SK-N-SH (cell line): Measurements from ENCODE around the gene RLBP1. TPM values are rescaled to one million over a fixed set of nuclear protein-coding genes. Genes with fewer than 3 reads are reported as not detected.
"Not testable (repeated sequence)": the region's sequence is repeated elsewhere in the genome, so short reads cannot be mapped to it uniquely, and the experiment has no call there.

Source experiments
- CTCF ChIA-PET: fragments of 300-600, 350-600 bp; formaldehyde crosslinking; extraction: SDS; loops from one replicate; lab custom pipeline; 2021; lab: Yijun Ruan, JAX
- POLR2A ChIA-PET: fragments of 350-600 bp; sonication (Branson Sonifier 250); formaldehyde crosslinking; extraction: SDS; loops from one replicate; lab custom pipeline; 2020; ENCODE audit warnings: antibody characterized with exemption, inconsistent platforms; lab: Yijun Ruan, JAX
- DNase-seq: peaks from one replicate; pipeline ENCODE4 v3.0.0; 2012
- H2AFZ ChIP-seq: fragments of 200-600 bp; sonication (generic); 2 replicates; pipeline ENCODE4 v1.8.1; 2016; ENCODE audit warnings: antibody characterized with exemption, mild to moderate bottlenecking, low read depth
- H3F3A ChIP-seq: fragments of 200-600 bp; sonication (generic); replicated peaks from 2 replicates; pipeline ENCODE3; 2016; ENCODE audit warnings: antibody characterized with exemption, mild to moderate bottlenecking; ENCODE audit not compliant: insufficient read depth
- H3K27ac ChIP-seq, 2 experiments: fragments of 200-500 bp in 1 of 2; fragments of 200-600 bp in 1 of 2; sonication (Bioruptor generic) in 1 of 2; sonication (generic), shearing (Covaris generic) in 1 of 2; 2 replicates each; pipeline versions ENCODE4 v1.5.1 to v1.6.1; 2014 to 2016; ENCODE audit warnings: low read depth in 2 of 2, inconsistent platforms in 1 of 2, low read length in 1 of 2, mild to moderate bottlenecking in 1 of 2, mixed read lengths in 1 of 2
- H3K27me3 ChIP-seq: fragments of 200-600 bp; sonication (generic), shearing (Covaris generic); 2 replicates; pipeline ENCODE4 v1.6.1; 2016; ENCODE audit warnings: mixed run types; ENCODE audit not compliant: insufficient read depth
- H3K36me3 ChIP-seq, 2 experiments: fragments of 200-500 bp in 1 of 2; fragments of 200-600 bp in 1 of 2; sonication (Bioruptor generic) in 1 of 2; sonication (generic) in 1 of 2; replicated peaks in 1 of 2; 2 replicates each; pipeline versions ENCODE3 to v1.5.1; 2014 to 2016; ENCODE audit warnings: low read length in 1 of 2, mild to moderate bottlenecking in 1 of 2; ENCODE audit not compliant: insufficient read depth in 2 of 2, control insufficient read depth in 1 of 2
- H3K4me1 ChIP-seq, 2 experiments: fragments of 200-500 bp in 1 of 2; fragments of 200-600 bp in 1 of 2; sonication (Bioruptor generic) in 1 of 2; sonication (generic), shearing (Covaris generic) in 1 of 2; 2 replicates each; pipeline versions ENCODE4 v1.5.1 to v1.6.1; 2014 to 2016; ENCODE audit warnings: low read depth in 1 of 2, low read length in 1 of 2, mixed run types in 1 of 2; ENCODE audit not compliant: insufficient read depth in 2 of 2, control insufficient read depth in 1 of 2
- H3K4me2 ChIP-seq: fragments of 200-600 bp; sonication (generic), shearing (Covaris generic); 2 replicates; pipeline ENCODE4 v1.6.1; 2017; ENCODE audit warnings: mixed run types
- H3K4me3 ChIP-seq, 2 experiments: fragments of 200-500 bp in 1 of 2; fragments of 200-600 bp in 1 of 2; sonication (Bioruptor generic) in 1 of 2; sonication (generic), shearing (Covaris generic) in 1 of 2; 2 replicates each; pipeline versions ENCODE4 v1.5.1 to v1.8.1; 2014 to 2016; ENCODE audit warnings: low read depth in 2 of 2, inconsistent platforms in 1 of 2, low read length in 1 of 2, mild to moderate bottlenecking in 1 of 2, mixed read lengths in 1 of 2, moderate library complexity in 1 of 2
- H3K79me2 ChIP-seq: fragments of 200-600 bp; sonication (generic); 2 replicates; pipeline ENCODE4 v1.8.1; 2017; ENCODE audit warnings: mild to moderate bottlenecking; ENCODE audit not compliant: insufficient read depth
- H3K9ac ChIP-seq: fragments of 200-600 bp; sonication (generic); 2 replicates; pipeline ENCODE4 v1.6.1; 2017; ENCODE audit warnings: mixed run types
- H3K9me2 ChIP-seq: fragments of 200-600 bp; sonication (generic); 2 replicates; pipeline ENCODE4 v1.6.1; 2017; ENCODE audit warnings: mixed run types
- H3K9me3 ChIP-seq: fragments of 200-600 bp; sonication (generic); 2 replicates; pipeline ENCODE4 v1.6.1; 2017; ENCODE audit warnings: mixed run types, mild to moderate bottlenecking, moderate library complexity
- H4K20me1 ChIP-seq: fragments of 200-600 bp; sonication (generic); 2 replicates; pipeline ENCODE4 v1.6.1; 2017; ENCODE audit warnings: mild to moderate bottlenecking, mixed run types; ENCODE audit not compliant: insufficient read depth
- CHD2 ChIP-seq: fragments of 150-350 bp; IDR thresholded peaks from 2 replicates; pipeline ENCODE4 v1.6.1; 2018; ENCODE audit warnings: low read length; ENCODE audit not compliant: partially characterized antibody
- ELF1 ChIP-seq: IDR thresholded peaks from 2 replicates; pipeline ENCODE4 v1.4.0; 2012
- FOSL2 ChIP-seq: IDR thresholded peaks from 2 replicates; pipeline ENCODE4 v1.4.0; 2012; ENCODE audit warnings: low read depth, mild to moderate bottlenecking, moderate library complexity, borderline replicate concordance
- FOXM1 ChIP-seq: IDR thresholded peaks from 2 replicates; pipeline ENCODE4 v1.4.0; 2012; ENCODE audit warnings: low read depth, mild to moderate bottlenecking
- GABPA ChIP-seq: IDR thresholded peaks from 2 replicates; pipeline ENCODE4 v1.4.0; 2012; ENCODE audit warnings: low read depth, mild to moderate bottlenecking
- NRF1 ChIP-seq: IDR thresholded peaks from 2 replicates; pipeline ENCODE4 v1.6.1; 2012; ENCODE audit warnings: low read depth, mild to moderate bottlenecking, low read length
- RAD21 ChIP-seq: IDR thresholded peaks from 2 replicates; pipeline ENCODE4 v1.6.1; 2012; ENCODE audit warnings: mild to moderate bottlenecking, low read length
- RCOR1 ChIP-seq: fragments of 150-350 bp; IDR thresholded peaks from 2 replicates; pipeline ENCODE4 v1.6.1; 2017; ENCODE audit warnings: antibody characterized with exemption, low read length
- RXRA ChIP-seq: IDR thresholded peaks from 2 replicates; pipeline ENCODE4 v1.4.0; 2012; ENCODE audit warnings: low read depth, mild to moderate bottlenecking, borderline replicate concordance
- SMC3 ChIP-seq: IDR thresholded peaks from 2 replicates; pipeline ENCODE4 v1.6.1; 2012; ENCODE audit warnings: low read depth, low read length, improper control_type of control experiment
- WGBS: methylation state at CpG from one replicate; pipeline ENCODE4 v1.1.6; 2017; ENCODE audit warnings: low lambda C conversion rate; 5-methylcytosine and 5-hydroxymethylcytosine counted together
- polyA plus RNA-seq, 3 experiments: library from polyadenylated mRNA; depleted of rRNA; stranded (reverse); fragments of >200 nt; gene quantifications; 2 replicates each; pipeline ENCODE4 v1.2.3, GENCODE V29; 2012
- TF ChIP-seq, protein P1 (sequence below): IDR thresholded peaks from 2 replicates; pipeline ENCODE4; 2012
- TF ChIP-seq, protein P2 (sequence below): fragments of 150-350 bp; IDR thresholded peaks from 2 replicates; pipeline ENCODE4 v1.6.1; 2017; ENCODE audit warnings: antibody characterized with exemption, low read length, low read depth, borderline replicate concordance

RLBP1 gene
- polyA plus RNA-seq, 1 of the 3 experiments (the other 2 are of a cell fraction), result not detected

DNA sequence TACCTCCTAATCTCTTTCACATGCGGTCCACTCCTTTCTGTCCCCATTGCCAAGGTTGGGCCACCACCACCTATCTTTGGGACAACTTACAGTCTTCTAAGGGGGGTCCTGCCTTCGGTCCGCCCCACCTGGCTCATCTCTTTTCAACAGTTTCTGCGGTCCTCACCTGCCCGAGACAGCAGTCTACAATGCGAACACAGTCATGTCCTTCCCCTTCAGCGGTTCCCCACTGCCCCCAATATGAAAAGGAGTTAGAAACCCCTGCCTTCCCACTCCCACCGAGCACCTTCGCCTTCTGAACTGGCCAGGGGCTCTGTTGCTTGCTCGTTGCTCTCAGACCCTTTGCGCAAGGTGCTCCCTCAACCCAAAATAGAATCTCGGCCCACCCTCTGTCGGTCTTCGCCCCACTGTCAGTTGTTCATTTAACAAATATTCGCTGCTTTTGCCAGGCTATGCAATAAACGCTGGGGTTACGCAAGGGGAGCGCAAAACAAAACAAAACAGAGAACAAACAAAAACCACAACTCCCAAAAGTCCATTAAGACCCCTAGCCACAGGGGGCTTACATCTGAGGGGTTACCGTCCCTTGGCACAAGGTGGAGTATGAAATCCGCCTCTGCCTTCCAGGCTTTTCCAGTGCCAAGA is 21.8 kb upstream of the RLBP1 start:
- H3K27ac ChIP-seq, result peak overlapping the region in 1 of 2 experiments; percentile 56; a peak in 1 of 4 replicates
- H2AFZ ChIP-seq, result peak overlapping the region; percentile 95
- no peak for TF ChIP-seq SMC3
- TF ChIP-seq GABPA, result no peak
- no peak for DNase-seq
- no peaks in the 10 kb centered on the region for H3K27me3 ChIP-seq
- H3K9me2 ChIP-seq, result no peaks in the 10 kb centered on the region
- H3K4me2 ChIP-seq, result peak overlapping the region; percentile 93
- H3F3A ChIP-seq, result peaks cover 7% of the 10 kb centered on the region
- peak overlapping the region; percentile 84 for H3K9ac ChIP-seq
- no peaks in the 10 kb centered on the region for H4K20me1 ChIP-seq
- H3K4me1 ChIP-seq, result peaks cover 4 to 10% of the 10 kb centered on the region in 2 experiments; a peak in 3 of 4 replicates
- H3K36me3 ChIP-seq, result peaks cover 0 to 9% of the 10 kb centered on the region in 2 experiments
- peak overlapping the region; percentile 68 to 89 for H3K4me3 ChIP-seq
- no peaks in the 10 kb centered on the region for H3K9me3 ChIP-seq
- peaks cover 33% of the 10 kb centered on the region for H3K79me2 ChIP-seq
- ChIA-PET CTCF (interaction anchor here (1.0 to 3.9 kb wide), 10 partner anchors 9 to 339 kb away, joined by 3 to 41 read pairs (median 4); no protein-coding TSS in a partner anchor), POLR2A (interaction anchor here (1.1 kb wide), 1 partner anchor 80 kb away, joined by 3 read pairs; no protein-coding TSS in a partner anchor)
- WGBS, result 70% methylated on average over 20 of the region's 20 CpGs

DNA sequence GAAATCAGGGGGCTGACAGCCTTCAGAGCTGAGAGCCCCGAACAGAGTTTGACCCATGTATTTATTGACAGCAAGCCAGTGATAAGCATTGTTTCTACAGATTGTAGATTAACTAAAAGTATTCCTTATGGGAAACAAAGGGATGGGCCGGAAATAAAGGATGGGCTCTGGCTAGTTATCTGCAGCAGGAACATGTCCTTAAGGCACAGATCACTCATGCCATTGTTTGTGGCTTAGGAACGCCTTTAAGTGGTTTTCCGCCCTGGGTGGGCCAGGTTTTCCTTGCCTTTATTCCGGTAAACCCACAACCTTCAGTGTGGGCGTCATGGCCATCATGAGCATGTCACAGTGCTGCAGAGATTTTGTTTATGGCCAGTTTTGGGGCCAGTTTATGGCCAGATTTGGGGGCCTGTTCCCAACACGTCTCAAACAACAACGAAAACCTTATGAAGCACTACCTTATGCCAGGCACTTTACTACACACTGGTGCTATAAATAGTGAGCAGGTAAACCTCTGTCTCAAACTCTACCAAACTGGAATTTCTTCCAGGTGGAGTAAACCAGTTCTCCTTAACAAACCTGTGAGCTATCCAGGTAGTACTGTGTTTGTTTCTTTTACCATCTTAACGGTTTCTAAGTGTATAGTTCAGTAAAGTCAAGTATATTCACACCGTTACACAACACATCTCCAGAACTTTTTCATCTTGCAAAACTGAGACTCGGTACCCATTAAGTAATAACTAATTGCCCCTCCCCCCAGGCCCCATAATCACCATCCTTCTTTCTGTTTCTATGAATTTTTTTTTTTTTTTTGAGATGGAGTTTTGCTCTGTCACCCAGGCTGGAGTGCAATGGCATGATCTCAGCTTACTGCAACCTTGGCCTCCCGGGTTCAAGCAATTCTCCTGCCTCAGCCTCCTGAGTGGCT is 18.8 kb upstream of the RLBP1 start:
- H3K9me3 ChIP-seq, H3K4me2 ChIP-seq, H3K9me2 ChIP-seq, H2AFZ ChIP-seq, H3K4me3 ChIP-seq, H3K27me3 ChIP-seq, H3K27ac ChIP-seq, H3F3A ChIP-seq, H3K9ac ChIP-seq, H3K79me2 ChIP-seq, H4K20me1 ChIP-seq, POLR2A ChIA-PET, DNase-seq, H3K36me3 ChIP-seq: not testable (repeated sequence)
- CTCF ChIA-PET, result interaction anchor here (2.5 kb wide), 1 partner anchor 33 kb away, joined by 14 read pairs; no protein-coding TSS in a partner anchor
- 71% methylated on average over 12 of the region's 12 CpGs for WGBS
- peaks cover 4 to 10% of the 10 kb centered on the region in 2 experiments; a peak in 3 of 4 replicates for H3K4me1 ChIP-seq

DNA sequence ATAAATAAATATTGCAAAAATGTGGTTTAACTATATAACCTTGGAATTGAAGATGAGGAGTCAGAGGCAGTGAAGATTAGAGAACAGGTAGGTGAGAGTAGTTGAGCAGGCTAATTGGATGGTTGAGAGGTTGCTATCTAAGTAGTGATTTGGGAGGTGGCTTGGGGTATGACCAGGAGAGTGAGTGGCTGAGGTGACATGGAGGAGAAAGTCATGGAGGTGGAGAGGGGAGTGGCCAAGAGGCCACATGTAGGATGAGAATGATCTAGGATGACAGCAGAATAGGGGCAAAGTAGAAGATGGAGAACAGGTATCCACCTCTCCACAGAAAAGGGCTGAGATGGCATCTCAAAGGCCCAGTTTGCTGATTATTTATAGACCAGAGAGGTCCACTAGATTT is 10.5 kb upstream of the RLBP1 start:
- no peak overlapping the region for H3K4me2 ChIP-seq
- no peak overlapping the region for H3K9ac ChIP-seq
- no peaks in the 10 kb centered on the region for H3F3A ChIP-seq
- H3K79me2 ChIP-seq, result no peaks in the 10 kb centered on the region
- CTCF ChIA-PET, result interaction anchor here (1.0 kb wide), 1 partner anchor 175 kb away, joined by 3 read pairs; no protein-coding TSS in a partner anchor
- DNase-seq, result no peak
- H3K9me3 ChIP-seq, result no peaks in the 10 kb centered on the region
- no peak overlapping the region for H2AFZ ChIP-seq
- no peaks in the 10 kb centered on the region for H3K4me1 ChIP-seq
- TF ChIP-seq FOSL2 (no peak), RCOR1 (no peak), SMC3 (no peak), FOXM1 (no peak), RAD21 (no peak), RXRA (no peak), CHD2 (no peak), GABPA (no peak), NRF1 (no peak), ELF1 (no peak)
- TF ChIP-seq, protein P1, sequence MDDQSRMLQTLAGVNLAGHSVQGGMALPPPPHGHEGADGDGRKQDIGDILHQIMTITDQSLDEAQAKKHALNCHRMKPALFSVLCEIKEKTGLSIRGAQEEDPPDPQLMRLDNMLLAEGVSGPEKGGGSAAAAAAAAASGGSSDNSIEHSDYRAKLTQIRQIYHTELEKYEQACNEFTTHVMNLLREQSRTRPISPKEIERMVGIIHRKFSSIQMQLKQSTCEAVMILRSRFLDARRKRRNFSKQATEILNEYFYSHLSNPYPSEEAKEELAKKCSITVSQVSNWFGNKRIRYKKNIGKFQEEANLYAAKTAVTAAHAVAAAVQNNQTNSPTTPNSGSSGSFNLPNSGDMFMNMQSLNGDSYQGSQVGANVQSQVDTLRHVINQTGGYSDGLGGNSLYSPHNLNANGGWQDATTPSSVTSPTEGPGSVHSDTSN, result no peak
- TF ChIP-seq, protein P2, sequence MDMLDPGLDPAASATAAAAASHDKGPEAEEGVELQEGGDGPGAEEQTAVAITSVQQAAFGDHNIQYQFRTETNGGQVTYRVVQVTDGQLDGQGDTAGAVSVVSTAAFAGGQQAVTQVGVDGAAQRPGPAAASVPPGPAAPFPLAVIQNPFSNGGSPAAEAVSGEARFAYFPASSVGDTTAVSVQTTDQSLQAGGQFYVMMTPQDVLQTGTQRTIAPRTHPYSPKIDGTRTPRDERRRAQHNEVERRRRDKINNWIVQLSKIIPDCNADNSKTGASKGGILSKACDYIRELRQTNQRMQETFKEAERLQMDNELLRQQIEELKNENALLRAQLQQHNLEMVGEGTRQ, result no peak
- H3K27me3 ChIP-seq, result peaks cover 11% of the 10 kb centered on the region; the same call in 1 of the 2 replicates
- H3K9me2 ChIP-seq, result no peaks in the 10 kb centered on the region
- no peaks in the 10 kb centered on the region for H3K36me3 ChIP-seq
- H4K20me1 ChIP-seq, result no peaks in the 10 kb centered on the region
- H3K27ac ChIP-seq, result no peak overlapping the region
- POLR2A ChIA-PET, result no interaction called here
- H3K4me3 ChIP-seq, result no peak overlapping the region
